ENCODE measurements around the gene CDKN1A. TPM values are rescaled to one million over a fixed set of nuclear protein-coding genes. Genes with fewer than 3 reads are reported as not detected.

CDKN1A gene
- total RNA-seq, result 562 and 599 TPM in 2 replicates

DNA sequence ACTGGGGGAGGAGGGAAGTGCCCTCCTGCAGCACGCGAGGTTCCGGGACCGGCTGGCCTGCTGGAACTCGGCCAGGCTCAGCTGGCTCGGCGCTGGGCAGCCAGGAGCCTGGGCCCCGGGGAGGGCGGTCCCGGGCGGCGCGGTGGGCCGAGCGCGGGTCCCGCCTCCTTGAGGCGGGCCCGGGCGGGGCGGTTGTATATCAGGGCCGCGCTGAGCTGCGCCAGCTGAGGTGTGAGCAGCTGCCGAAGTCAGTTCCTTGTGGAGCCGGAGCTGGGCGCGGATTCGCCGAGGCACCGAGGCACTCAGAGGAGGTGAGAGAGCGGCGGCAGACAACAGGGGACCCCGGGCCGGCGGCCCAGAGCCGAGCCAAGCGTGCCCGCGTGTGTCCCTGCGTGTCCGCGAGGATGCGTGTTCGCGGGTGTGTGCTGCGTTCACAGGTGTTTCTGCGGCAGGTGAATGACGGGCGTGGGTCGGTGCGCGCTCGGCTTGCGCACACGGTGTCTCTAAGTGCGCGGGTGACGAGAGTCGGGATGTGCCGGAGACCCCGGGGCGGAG lies at the start of gene CDKN1A:
CDKN1A (plus strand) TSS at position 227 of the 555 bp plus-strand sequence. CDS start 5,388 bp downstream, outside the sequence.

DNA sequence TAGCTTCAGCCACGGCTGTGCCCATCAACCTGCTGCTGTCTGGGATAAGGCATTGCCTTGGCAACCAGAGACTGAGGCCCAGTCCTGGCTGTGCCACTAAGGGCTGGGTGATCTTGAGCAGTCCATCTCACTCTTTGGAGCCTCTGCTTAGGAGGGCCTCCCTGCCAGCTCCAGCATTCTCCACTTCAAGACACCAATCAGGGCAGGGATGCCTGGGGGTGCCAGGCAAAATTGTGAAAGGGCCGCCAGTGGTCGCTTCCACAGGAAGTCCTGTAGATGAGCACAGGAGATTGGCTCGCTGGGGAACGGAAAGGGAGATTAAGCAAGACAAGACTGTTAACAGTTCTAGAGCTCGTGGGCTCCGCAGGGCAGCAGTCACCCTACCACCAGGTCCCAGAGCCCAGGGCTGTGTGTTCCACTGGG lies 19.0 kb downstream of the CDKN1A start, which contains the start of gene RAB44:
RAB44 (plus strand) TSS at position 346 of the 423 bp plus-strand sequence. CDS start 6,410 bp downstream, outside the sequence.

Other genes with a start within 250 kb of the CDKN1A start
- not detected in 2 replicates for gene PXT1, start 235.9 kb upstream of the CDKN1A start, total RNA-seq
- gene KCTD20, start 235.7 kb upstream of the CDKN1A start, total RNA-seq, result 42.7 and 44.3 TPM in 2 replicates
- 22.2 and 23.2 TPM in 2 replicates for gene STK38, start 131.2 kb upstream of the CDKN1A start, total RNA-seq
- gene SRSF3, start 84.4 kb upstream of the CDKN1A start, total RNA-seq, result 119 and 205 TPM in 2 replicates
- not detected in 2 replicates for gene RAB44, start 19.1 kb downstream of the CDKN1A start, total RNA-seq
- gene CPNE5, start 160.7 kb downstream of the CDKN1A start, total RNA-seq, result not detected in 2 replicates
- gene PPIL1, start 196.1 kb downstream of the CDKN1A start, total RNA-seq, result 30.0 and 46.4 TPM in 2 replicates
- gene C6orf89, start 207.2 kb downstream of the CDKN1A start, total RNA-seq, result 45.6 and 47.3 TPM in 2 replicates